Activated CD8-positive, alpha-beta T cell treated with anti-CD3 and anti-CD28 coated beads, Interleukin-2, amount 10 ng/mL, durations not matched to agents 7 days and 5 days (primary cell): Measurements from ENCODE around the gene TM2D1. TPM values are rescaled to one million over a fixed set of nuclear protein-coding genes. Genes with fewer than 3 reads are reported as not detected.

Experiments used
- ATAC-seq: fragments of 150-1000 bp; cut with Tn5 transposase; one replicate; pipeline ENCODE4 v1.10.0; 2021; ENCODE audit warnings: moderate library complexity
- CTCF ChIA-PET: fragments of 350-600 bp; sonication (Branson Sonifier 250); formaldehyde crosslinking; loops from one replicate; lab custom pipeline; 2021; ENCODE audit warnings: antibody characterized with exemption; lab: Charles Lee
- POLR2A ChIA-PET: fragments of 350-600 bp; sonication (Branson Sonifier 250); formaldehyde crosslinking; loops from one replicate; lab custom pipeline; 2021; ENCODE audit warnings: antibody characterized with exemption; lab: Charles Lee
- DNase-seq: peaks from one replicate; pipeline ENCODE4 v3.0.0-alpha.2; 2020
- H3K27ac Mint-ChIP-seq: one replicate; pipeline ENCODE4 v1.8.0; 2021; ENCODE audit warnings: mild to moderate bottlenecking, mixed read lengths
- H3K27me3 Mint-ChIP-seq: one replicate; pipeline ENCODE4 v1.8.0; 2021; ENCODE audit warnings: low read depth, mixed read lengths
- H3K36me3 Mint-ChIP-seq: one replicate; pipeline ENCODE4 v1.8.0; 2021; ENCODE audit warnings: low read depth, mixed read lengths
- H3K4me1 Mint-ChIP-seq: one replicate; pipeline ENCODE4 v1.8.0; 2021; ENCODE audit warnings: low read depth, mixed read lengths
- H3K4me3 Mint-ChIP-seq: one replicate; pipeline ENCODE4 v1.8.0; 2021; ENCODE audit warnings: mild to moderate bottlenecking, mixed read lengths
- H3K9me3 Mint-ChIP-seq: one replicate; pipeline ENCODE4 v1.8.0; 2022; ENCODE audit warnings: mixed read lengths; ENCODE audit not compliant: insufficient read depth
- total RNA-seq, 2 experiments: library from RNA; stranded (reverse); gene quantifications; one replicate each; pipeline ENCODE4 v1.2.3, GENCODE V29; 2021

TM2D1 gene
- total RNA-seq, 2 experiments from 2014 or later = 25.8 to 28.5 TPM

DNA sequence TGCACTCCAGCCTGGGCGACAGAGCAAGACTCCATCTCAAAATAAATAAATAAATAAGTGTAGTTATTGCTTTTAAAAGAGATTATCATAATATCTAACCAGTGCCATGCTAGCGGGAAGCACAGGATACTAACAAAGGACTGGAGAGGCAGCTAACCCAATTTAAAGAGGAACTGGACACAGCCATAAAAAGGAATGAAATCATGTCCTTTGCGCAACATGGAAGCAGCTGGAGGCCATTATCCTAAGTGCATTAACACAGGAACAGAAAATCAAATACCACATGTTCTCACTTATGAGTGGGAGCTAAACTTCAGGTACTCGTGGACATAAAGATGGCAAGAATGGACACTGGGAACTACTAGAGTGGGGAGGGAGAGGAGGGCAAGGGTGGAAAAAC is 54.9 kb downstream of the TM2D1 start:
- DNase-seq (no peak), ATAC-seq (no peak)
- Mint-ChIP-seq H3K27ac (no peak overlapping the region), H3K9me3 (no peaks in the 10 kb centered on the region), H3K36me3 (no peaks in the 10 kb centered on the region), H3K27me3 (no peaks in the 10 kb centered on the region), H3K4me3 (no peak overlapping the region), H3K4me1 (peaks cover 5% of the 10 kb centered on the region)
- CTCF ChIA-PET = interaction anchor here (1.1 kb wide), 2 partner anchors 25 to 620 kb away, joined by 3 to 4 read pairs; no protein-coding TSS in a partner anchor
- POLR2A ChIA-PET = no interaction called here

DNA sequence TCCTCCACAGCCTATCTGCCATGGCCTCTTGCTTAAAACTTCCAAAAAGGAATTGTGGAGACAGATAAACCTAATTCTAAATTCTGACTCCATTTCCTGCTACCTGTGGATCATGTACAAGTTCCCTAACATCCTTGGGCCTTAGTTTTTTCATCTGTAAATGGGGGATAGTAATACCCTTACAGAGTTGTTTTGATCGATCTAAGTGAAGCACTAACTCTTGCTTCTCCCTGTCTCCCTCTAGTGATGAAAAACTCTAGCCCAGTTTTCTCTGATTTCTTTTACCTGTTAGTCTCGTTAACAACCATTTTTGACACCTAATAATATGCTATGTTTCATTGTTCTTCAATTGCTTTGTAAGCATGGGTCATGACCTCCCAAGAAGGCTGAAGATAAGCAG is 65.9 kb downstream of the TM2D1 start:
- Mint-ChIP-seq H3K4me1 (no peaks in the 10 kb centered on the region), H3K27ac (no peak overlapping the region), H3K9me3 (no peaks in the 10 kb centered on the region), H3K27me3 (peaks cover 6% of the 10 kb centered on the region), H3K36me3 (no peaks in the 10 kb centered on the region), H3K4me3 (no peak overlapping the region)
- ATAC-seq = no peak
- CTCF ChIA-PET = no interaction called here
- POLR2A ChIA-PET = no interaction called here
- DNase-seq = no peak

DNA sequence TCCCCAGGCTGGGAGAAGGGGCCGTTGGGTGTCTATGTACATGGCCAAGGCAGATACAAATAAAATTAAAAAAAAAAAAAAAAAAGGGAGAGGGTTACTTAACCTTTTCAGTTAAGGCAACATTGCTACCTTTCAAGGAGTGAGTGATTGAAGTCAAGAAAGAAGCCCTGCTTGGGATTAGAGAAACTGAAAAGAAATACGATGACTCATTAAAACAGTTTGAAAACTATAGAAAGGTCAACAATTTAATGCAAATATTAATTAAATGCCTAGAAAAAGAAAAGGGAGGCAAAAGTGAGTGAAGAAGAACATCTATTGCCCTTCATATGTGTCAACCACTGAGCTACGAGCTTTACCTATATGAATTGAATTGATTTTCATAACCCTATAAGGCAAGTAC is 69.5 kb downstream of the TM2D1 start:
- Mint-ChIP-seq H3K27me3 (peaks cover 6% of the 10 kb centered on the region), H3K9me3 (no peaks in the 10 kb centered on the region)

DNA sequence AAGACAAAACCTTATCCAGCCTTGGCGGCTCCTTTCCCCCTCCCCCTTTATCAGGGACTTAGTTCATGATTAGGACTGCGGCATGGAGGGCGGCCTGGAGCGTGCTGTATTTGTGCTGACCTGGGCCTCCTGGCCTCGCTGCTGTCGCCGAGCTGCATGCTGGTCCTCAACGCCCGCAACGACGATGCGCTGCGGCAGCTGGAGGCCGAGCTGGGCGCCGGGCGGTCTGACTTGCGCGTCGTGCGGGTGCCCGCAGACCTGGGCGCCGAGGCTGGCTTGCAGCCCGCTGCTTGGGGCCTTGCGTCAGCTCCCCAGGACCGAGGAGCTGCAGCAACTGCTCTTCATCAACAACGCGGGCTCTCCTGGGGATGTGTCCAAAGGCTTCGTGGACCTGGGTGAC is 70.9 kb downstream of the TM2D1 start:
- DNase-seq = no peak
- ATAC-seq = no peak
- Mint-ChIP-seq H3K4me1 (no peaks in the 10 kb centered on the region), H3K4me3 (no peak overlapping the region), H3K27me3 (peaks cover 6% of the 10 kb centered on the region), H3K27ac (no peak overlapping the region), H3K36me3 (no peaks in the 10 kb centered on the region), H3K9me3 (no peaks in the 10 kb centered on the region)
- ChIA-PET CTCF (interaction anchor here (2.3 kb wide), 1 partner anchor 12 kb away, joined by 12 read pairs; no protein-coding TSS in a partner anchor), POLR2A (no interaction called here)

More for the DNA sequence above, 69.5 kb downstream of the TM2D1 start:
- no peak overlapping the region for H3K4me3 Mint-ChIP-seq
- ATAC-seq (no peak), DNase-seq (no peak)
- no peaks in the 10 kb centered on the region for H3K36me3 Mint-ChIP-seq
- no peaks in the 10 kb centered on the region for H3K4me1 Mint-ChIP-seq
- ChIA-PET CTCF (interaction anchor here (2.3 kb wide), 1 partner anchor 13 kb away, joined by 12 read pairs; no protein-coding TSS in a partner anchor), POLR2A (no interaction called here)
- H3K27ac Mint-ChIP-seq = no peak overlapping the region

DNA sequence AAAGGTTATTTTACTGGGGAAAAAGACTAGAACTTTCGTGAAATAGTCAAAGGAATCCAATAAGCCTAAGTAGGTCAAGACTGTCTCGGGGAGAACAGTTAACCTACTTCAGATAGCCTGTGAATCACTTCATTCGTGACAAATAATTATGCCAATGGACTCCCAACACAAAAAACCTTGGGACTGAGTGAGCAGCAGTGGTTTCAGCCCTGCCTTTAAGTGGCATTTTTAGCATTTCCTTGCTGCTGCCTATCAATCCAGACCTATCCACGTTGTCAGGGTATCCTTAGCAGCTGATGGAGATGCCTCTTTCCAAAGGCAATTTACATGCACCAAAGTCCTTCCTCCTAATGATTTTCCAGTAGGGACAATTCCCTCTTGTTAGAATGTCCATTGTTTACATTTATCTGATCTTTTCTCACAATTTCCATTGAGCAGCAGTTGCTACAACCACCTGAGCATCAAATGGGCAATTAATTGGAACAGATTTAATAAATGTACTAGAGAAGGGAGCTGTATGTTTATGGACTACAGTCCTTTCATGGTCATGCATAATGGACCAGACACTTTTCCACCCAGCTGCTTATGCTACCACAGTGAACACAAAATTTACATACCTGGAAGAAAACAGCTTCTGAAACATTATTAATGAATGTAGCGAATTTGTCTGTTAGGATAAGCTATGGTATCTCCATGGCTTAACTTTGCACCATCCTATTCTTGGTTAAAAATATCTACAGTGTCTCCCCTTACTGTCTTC is 75.8 kb downstream of the TM2D1 start:
- no peaks in the 10 kb centered on the region for H3K27me3 Mint-ChIP-seq
- no peak overlapping the region for H3K4me3 Mint-ChIP-seq
- H3K36me3 Mint-ChIP-seq = no peaks in the 10 kb centered on the region
- H3K9me3 Mint-ChIP-seq = no peaks in the 10 kb centered on the region
- DNase-seq (no peak), ATAC-seq (no peak)
- ChIA-PET POLR2A (no interaction called here), CTCF (no interaction called here)
- H3K4me1 Mint-ChIP-seq = no peaks in the 10 kb centered on the region
- H3K27ac Mint-ChIP-seq = no peak overlapping the region

DNA sequence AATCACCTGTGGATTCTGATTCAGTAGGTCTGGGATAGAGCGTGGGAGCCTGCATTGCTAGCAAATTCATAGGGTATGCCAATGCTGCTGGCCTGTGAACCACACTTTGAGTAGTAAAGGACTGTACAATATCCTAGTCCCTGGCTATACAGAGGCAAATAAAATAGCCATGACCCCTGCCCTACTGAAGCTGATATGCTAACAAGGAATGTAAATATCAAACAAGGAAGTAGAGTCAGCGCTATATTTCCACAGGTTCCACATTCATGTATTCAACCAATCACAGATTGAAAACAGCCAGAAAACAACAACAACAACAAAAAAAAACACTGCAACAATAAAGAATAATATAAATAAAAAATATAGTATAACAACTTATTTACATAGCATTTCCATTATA is 77.8 kb downstream of the TM2D1 start:
- Mint-ChIP-seq H3K36me3 (no peaks in the 10 kb centered on the region), H3K4me3 (no peak overlapping the region), H3K27me3 (no peaks in the 10 kb centered on the region), H3K4me1 (no peaks in the 10 kb centered on the region), H3K27ac (no peak overlapping the region), H3K9me3 (no peaks in the 10 kb centered on the region)
- CTCF ChIA-PET = no interaction called here
- no peak for ATAC-seq
- POLR2A ChIA-PET = no interaction called here
- no peak for DNase-seq

DNA sequence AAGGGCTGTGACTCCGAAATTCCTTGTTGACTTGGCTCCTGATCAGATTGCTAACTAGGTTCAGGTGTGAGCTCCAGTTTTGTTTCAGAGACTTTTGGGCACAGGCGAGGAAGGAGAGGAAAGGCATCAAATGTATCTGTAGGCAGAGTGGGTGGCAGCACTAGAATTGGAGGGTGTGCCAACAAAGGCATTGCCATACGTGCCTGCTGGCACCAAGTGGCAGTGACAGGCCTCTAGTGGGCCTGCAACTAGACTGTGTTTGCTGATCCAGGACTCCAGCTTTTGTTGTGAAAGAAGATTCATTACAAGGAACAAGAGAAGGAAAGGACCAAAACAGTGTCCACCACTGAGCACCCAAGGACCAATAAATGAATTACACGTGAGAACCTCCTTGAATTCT is 79.5 kb downstream of the TM2D1 start:
- POLR2A ChIA-PET = no interaction called here
- CTCF ChIA-PET = interaction anchor here (0.9 to 1.9 kb wide), 2 partner anchors 24 to 57 kb away, joined by 3 to 5 read pairs; no protein-coding TSS in a partner anchor
- H3K27ac Mint-ChIP-seq = no peak overlapping the region
- DNase-seq (no peak), ATAC-seq (no peak)
- H3K4me3 Mint-ChIP-seq = no peak overlapping the region
- H3K27me3 Mint-ChIP-seq = no peaks in the 10 kb centered on the region
- no peaks in the 10 kb centered on the region for H3K36me3 Mint-ChIP-seq
- H3K9me3 Mint-ChIP-seq = no peaks in the 10 kb centered on the region
- peaks cover 11% of the 10 kb centered on the region for H3K4me1 Mint-ChIP-seq

DNA sequence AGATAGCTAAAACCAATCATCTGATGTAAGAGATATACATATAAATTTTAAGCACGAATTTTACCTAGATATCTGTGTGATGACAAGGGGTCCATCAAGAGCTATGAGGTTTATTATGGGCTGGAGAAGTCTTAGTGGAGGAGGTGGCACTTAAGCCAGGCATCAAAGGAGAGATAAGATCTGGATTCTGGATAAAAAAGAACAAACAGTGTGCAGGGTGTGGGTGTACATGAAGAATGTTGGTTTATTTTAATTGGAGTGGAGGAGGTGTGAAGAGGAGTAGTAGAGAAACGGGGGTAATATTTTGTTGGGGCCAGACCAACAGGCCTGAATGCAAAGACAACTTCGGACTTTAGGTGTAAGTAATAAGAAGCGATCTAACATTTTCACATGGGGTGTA is 80.6 kb downstream of the TM2D1 start:
- Mint-ChIP-seq H3K9me3 (no peaks in the 10 kb centered on the region), H3K27ac (no peak overlapping the region), H3K4me1 (peaks cover 11% of the 10 kb centered on the region), H3K36me3 (no peaks in the 10 kb centered on the region), H3K4me3 (no peak overlapping the region), H3K27me3 (peaks cover under 1% of the 10 kb centered on the region)
- POLR2A ChIA-PET = no interaction called here
- DNase-seq = no peak
- CTCF ChIA-PET = interaction anchor here (1.0 to 1.9 kb wide), 2 partner anchors 56 to 208 kb away, joined by 4 to 5 read pairs; no protein-coding TSS in a partner anchor
- no peak for ATAC-seq

DNA sequence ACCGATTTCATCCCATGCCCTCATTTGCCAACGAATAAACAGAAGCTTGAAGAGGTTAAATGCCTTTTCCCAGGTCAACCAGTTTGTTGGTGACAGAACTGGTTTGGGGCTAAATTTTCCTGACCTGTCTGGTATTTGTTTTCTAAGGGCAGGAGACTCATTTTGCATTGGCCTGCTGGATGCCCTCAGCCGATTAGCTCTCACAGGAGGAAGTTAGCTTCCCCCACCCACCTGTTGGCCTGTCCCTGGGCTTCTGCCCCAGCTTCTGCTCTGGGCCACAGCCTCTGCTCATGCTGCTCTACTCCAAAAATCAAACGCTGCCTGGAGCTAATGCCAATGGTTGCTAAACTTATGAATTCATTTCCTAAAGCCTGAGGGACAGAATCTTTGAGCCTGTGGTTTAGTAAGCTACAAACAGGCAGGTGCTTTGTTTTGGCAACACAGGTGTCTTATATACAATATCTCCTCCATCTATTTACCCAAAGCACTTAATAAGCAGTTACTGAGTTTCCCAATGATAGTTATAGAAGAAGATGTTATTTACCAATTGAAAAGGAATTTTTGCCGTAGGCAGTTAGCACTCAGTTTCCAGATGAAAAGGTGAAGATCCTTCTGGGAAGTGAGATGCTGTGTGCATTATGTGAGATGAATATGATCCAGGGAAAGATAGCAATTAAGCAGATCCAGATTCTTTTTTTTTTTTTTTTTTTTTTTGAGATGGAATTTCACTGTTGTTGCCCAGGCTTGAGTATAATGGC is 82.3 kb downstream of the TM2D1 start:
- Mint-ChIP-seq H3K4me1 (peaks cover 11% of the 10 kb centered on the region), H3K36me3 (no peaks in the 10 kb centered on the region), H3K4me3 (no peak overlapping the region), H3K27me3 (peaks cover 8% of the 10 kb centered on the region), H3K27ac (no peak overlapping the region), H3K9me3 (no peaks in the 10 kb centered on the region)
- CTCF ChIA-PET = interaction anchor here (0.9 to 3.1 kb wide), 6 partner anchors 12 to 593 kb away, joined by 3 to 12 read pairs (median 4); no protein-coding TSS in a partner anchor
- POLR2A ChIA-PET = no interaction called here
- DNase-seq (no peak), ATAC-seq (no peak)

DNA sequence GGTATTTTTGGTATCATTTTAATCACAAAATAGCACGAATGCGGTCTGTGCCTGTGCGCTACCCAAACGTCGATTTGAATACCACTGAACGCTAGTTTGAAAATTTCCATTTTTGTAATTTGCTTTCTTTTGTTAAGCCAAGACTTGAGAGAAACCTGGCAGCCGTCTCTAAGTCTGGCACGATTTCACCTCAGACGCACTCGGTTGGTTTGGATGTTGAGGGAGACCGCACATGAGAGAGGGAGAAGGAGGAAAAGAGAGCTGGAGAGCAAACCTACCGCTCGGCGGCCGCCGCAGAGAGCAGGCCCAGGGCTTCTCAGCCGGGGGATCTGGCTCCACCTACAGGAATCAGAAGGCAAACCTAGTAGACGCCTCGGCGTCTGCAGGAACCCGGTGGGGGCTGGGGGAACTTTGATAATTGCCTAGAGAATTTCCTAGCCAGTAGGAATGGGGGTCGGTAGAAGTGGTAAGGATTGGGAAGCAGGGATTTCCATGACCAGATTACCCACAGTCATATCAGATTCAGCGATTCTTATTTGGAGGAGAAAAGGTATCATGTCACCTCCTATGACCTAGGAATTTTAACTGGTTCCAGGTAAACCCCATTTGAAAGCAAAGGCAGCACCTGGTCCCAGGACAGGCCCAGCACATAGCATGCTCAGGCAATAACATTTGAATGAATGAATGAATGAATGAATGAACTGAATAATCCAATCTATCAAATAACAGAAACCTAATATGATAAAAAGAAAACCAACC is 83.2 kb downstream of the TM2D1 start:
- POLR2A ChIA-PET = no interaction called here
- peaks cover 10% of the 10 kb centered on the region for H3K27me3 Mint-ChIP-seq
- DNase-seq = peak; percentile 73
- peak; percentile 98 for ATAC-seq
- CTCF ChIA-PET = interaction anchor here (0.5 to 3.1 kb wide), 10 partner anchors 9 to 598 kb away, joined by 3 to 12 read pairs (median 4); no protein-coding TSS in a partner anchor
- H3K4me1 Mint-ChIP-seq = peaks cover 11% of the 10 kb centered on the region
- peak overlapping the region; percentile 54 for H3K4me3 Mint-ChIP-seq
- H3K27ac Mint-ChIP-seq = no peak overlapping the region
- H3K9me3 Mint-ChIP-seq = no peaks in the 10 kb centered on the region
- H3K36me3 Mint-ChIP-seq = no peaks in the 10 kb centered on the region
